WTC11 (cell line): ENCODE data around the gene AGTRAP. TPM values are rescaled to one million over a fixed set of nuclear protein-coding genes. Genes with fewer than 3 reads are reported as not detected.

Experiments used
- ATAC-seq: fragments of 200-7000 bp; cut with Tn5 transposase; 2 replicates; pipeline ENCODE4 v1.10.0; 2021; ENCODE audit warnings: mild to moderate bottlenecking, moderate library complexity
- CTCF ChIA-PET: fragments of 300-600 bp; sonication (Branson Sonifier 250); formaldehyde crosslinking; loops from one replicate; lab custom pipeline; 2021; ENCODE audit warnings: antibody characterized with exemption; lab: Charles Lee
- POLR2A ChIA-PET: fragments of 350-600 bp; sonication (Branson Sonifier 250); formaldehyde crosslinking; loops from one replicate; lab custom pipeline; 2021; ENCODE audit warnings: antibody characterized with exemption; lab: Charles Lee
- DNase-seq: peaks from one replicate; pipeline ENCODE4 v3.0.0; 2021; ENCODE audit warnings: low spot score
- H3K27ac Mint-ChIP-seq: 2 replicates; pipeline ENCODE4 v1.8.0; 2021; ENCODE audit warnings: mixed read lengths
- H3K27me3 Mint-ChIP-seq: 2 replicates; pipeline ENCODE4 v1.8.0; 2021; ENCODE audit warnings: low read depth, mild to moderate bottlenecking, moderate library complexity, mixed read lengths
- H3K36me3 Mint-ChIP-seq: 2 replicates; pipeline ENCODE4 v1.8.0; 2021; ENCODE audit warnings: mixed read lengths
- H3K4me1 Mint-ChIP-seq: 2 replicates; pipeline ENCODE4 v1.8.0; 2022; ENCODE audit warnings: mixed read lengths
- H3K4me3 Mint-ChIP-seq: 2 replicates; pipeline ENCODE4 v1.8.0; 2021; ENCODE audit warnings: mild to moderate bottlenecking, moderate library complexity, mixed read lengths
- H3K9me3 Mint-ChIP-seq: 2 replicates; pipeline ENCODE4 v1.8.0; 2021; ENCODE audit warnings: mixed read lengths
- AR ChIP-seq: fragments of 250-450 bp; sonication (Bioruptor Pico); IDR thresholded peaks from 2 replicates; pipeline ENCODE4 v1.9.0; 2021; ENCODE audit warnings: mild to moderate bottlenecking
- CBFB ChIP-seq: sonication (generic); formaldehyde crosslinking; IDR thresholded peaks from 2 replicates; pipeline ENCODE4 v1.8.1; 2022; ENCODE audit warnings: mild to moderate bottlenecking, low read depth, missing genetic modification reagents
- E2F1 ChIP-seq: sonication (generic); formaldehyde crosslinking; IDR thresholded peaks from 2 replicates; pipeline ENCODE4 v1.8.0; 2022; ENCODE audit warnings: mild to moderate bottlenecking, missing genetic modification reagents
- ERG ChIP-seq: fragments of 250-450 bp; sonication (Bioruptor Pico); IDR thresholded peaks from 2 replicates; pipeline ENCODE4 v1.8.0; 2021; ENCODE audit warnings: mild to moderate bottlenecking
- ETV6 ChIP-seq: sonication (generic); formaldehyde crosslinking; IDR thresholded peaks from 2 replicates; pipeline ENCODE4 v1.8.1; 2022; ENCODE audit warnings: mild to moderate bottlenecking, missing genetic modification reagents
- FOXP1 ChIP-seq: sonication (generic); formaldehyde crosslinking; IDR thresholded peaks from 2 replicates; pipeline ENCODE4 v1.8.0; 2022; ENCODE audit warnings: missing genetic modification reagents, mild to moderate bottlenecking, moderate library complexity, borderline replicate concordance
- HMGA2 ChIP-seq: fragments of 250-450 bp; sonication (Bioruptor Pico); IDR thresholded peaks from 2 replicates; pipeline ENCODE4 v1.4.0; 2021; ENCODE audit warnings: mild to moderate bottlenecking, moderate library complexity
- JUN ChIP-seq: sonication (generic); formaldehyde crosslinking; IDR thresholded peaks from 2 replicates; pipeline ENCODE4 v1.8.0; 2023; ENCODE audit warnings: mild to moderate bottlenecking, missing genetic modification reagents
- NFYB ChIP-seq: sonication (generic); formaldehyde crosslinking; conservative IDR thresholded peaks from 2 replicates; pipeline ENCODE4 v1.8.0; 2022; ENCODE audit warnings: low read depth, missing genetic modification reagents
- NR3C1 ChIP-seq: sonication (generic); formaldehyde crosslinking; conservative IDR thresholded peaks from 2 replicates; pipeline ENCODE4 v1.8.1; 2023; ENCODE audit warnings: low read depth, mild to moderate bottlenecking, missing genetic modification reagents
- SMAD4 ChIP-seq: sonication (generic); formaldehyde crosslinking; IDR thresholded peaks from 2 replicates; pipeline ENCODE4 v1.8.0; 2022; ENCODE audit warnings: mild to moderate bottlenecking, missing genetic modification reagents
- STAT6 ChIP-seq: sonication (generic); formaldehyde crosslinking; conservative IDR thresholded peaks from 2 replicates; pipeline ENCODE4 v1.8.1; 2023; ENCODE audit warnings: mild to moderate bottlenecking, low read depth, missing genetic modification reagents, moderate library complexity
- TCF7 ChIP-seq: sonication (generic); formaldehyde crosslinking; IDR thresholded peaks from 2 replicates; pipeline ENCODE4 v1.8.0; 2022; ENCODE audit warnings: mild to moderate bottlenecking, low read depth, missing genetic modification reagents, moderate library complexity
- ZMAT4 ChIP-seq: fragments of 250-450 bp; sonication (Bioruptor Pico); IDR thresholded peaks from 2 replicates; pipeline ENCODE4 v1.9.0; 2021; ENCODE audit warnings: mild to moderate bottlenecking
- ZNF121 ChIP-seq: sonication (generic); formaldehyde crosslinking; IDR thresholded peaks from 2 replicates; pipeline ENCODE4 v1.8.0; 2023; ENCODE audit warnings: missing genetic modification reagents
- ZNF232 ChIP-seq: sonication (generic); formaldehyde crosslinking; IDR thresholded peaks from 2 replicates; pipeline ENCODE4 v1.8.0; 2022; ENCODE audit warnings: mild to moderate bottlenecking, missing genetic modification reagents
- ZNF281 ChIP-seq: sonication (generic); formaldehyde crosslinking; IDR thresholded peaks from 2 replicates; pipeline ENCODE4 v1.8.0; 2023; ENCODE audit warnings: mild to moderate bottlenecking, missing genetic modification reagents
- ZNF423 ChIP-seq: fragments of 250-450 bp; sonication (Bioruptor Pico); IDR thresholded peaks from 2 replicates; pipeline ENCODE4 v2.1.2; 2022; ENCODE audit warnings: mild to moderate bottlenecking, moderate library complexity
- ZNF671 ChIP-seq: fragments of 250-450 bp; sonication (Bioruptor Pico); IDR thresholded peaks from 2 replicates; pipeline ENCODE4 v1.8.0; 2021; ENCODE audit warnings: mild to moderate bottlenecking
- total RNA-seq: library from RNA; stranded (reverse); gene quantifications from 3 replicates; pipeline ENCODE4 v1.2.3, GENCODE V29; 2021
- TF ChIP-seq, protein P1 (sequence below): sonication (generic); formaldehyde crosslinking; conservative IDR thresholded peaks from 2 replicates; pipeline ENCODE4 v1.8.1; 2022; ENCODE audit warnings: mild to moderate bottlenecking, missing genetic modification reagents

AGTRAP gene
- total RNA-seq, 1 experiment from 2014 or later: 81.6 TPM

- Mint-ChIP-seq H3K4me3 (no peak overlapping the region), H3K9me3 (no peaks in the 10 kb centered on the region), H3K4me1 (peaks cover 3% of the 10 kb centered on the region; the same call in 1 of the 2 replicates), H3K27me3 (no peaks in the 10 kb centered on the region; the same call in 1 of the 2 replicates), H3K27ac (no peak overlapping the region), H3K36me3 (no peaks in the 10 kb centered on the region)
- POLR2A ChIA-PET: no interaction called here
- CTCF ChIA-PET: interaction anchor here (0.7 to 1.0 kb wide), 2 partner anchors 16 to 105 kb away, joined by 3 to 4 read pairs; partner anchors contain the start of gene FBXO6
- TF ChIP-seq E2F1 (CRISPR knock-in tag): no peak
- TF ChIP-seq HMGA2 (CRISPR knock-in tag): no peak
- no peak for TF ChIP-seq ZNF281
- TF ChIP-seq CBFB (CRISPR knock-in tag): no peak
- no peak for TF ChIP-seq ETV6 (CRISPR knock-in tag)
- TF ChIP-seq NR3C1 (CRISPR knock-in tag): no peak
- TF ChIP-seq TCF7: no peak
- TF ChIP-seq ZMAT4 (CRISPR knock-in tag): no peak
- ATAC-seq (peak; percentile 43), DNase-seq (no peak)
Observed at GRCh38 chr1:11768821-11769220, 32.9 kb downstream of the AGTRAP start.

DNA sequence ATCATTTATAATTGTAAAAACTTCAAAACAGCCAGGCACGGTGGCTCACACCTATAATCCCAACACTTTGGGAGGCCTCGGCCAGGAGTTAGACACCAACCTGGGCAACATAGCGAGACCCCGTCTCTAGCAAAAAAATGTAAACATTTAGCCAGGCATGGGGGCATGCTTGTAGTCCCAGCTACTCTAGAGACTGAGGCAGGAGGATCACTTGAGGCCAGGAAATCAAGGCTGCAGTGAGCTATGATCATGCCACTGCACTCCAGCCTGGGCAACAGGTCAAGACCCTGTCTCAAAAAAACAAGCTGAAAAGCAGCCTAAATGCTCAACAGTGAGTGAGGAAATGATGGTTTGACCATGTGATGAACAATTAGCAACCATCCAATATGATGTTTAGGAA lies 33.3 kb downstream of the AGTRAP start:
- Mint-ChIP-seq H3K36me3 (no peaks in the 10 kb centered on the region), H3K27me3 (no peaks in the 10 kb centered on the region), H3K27ac (no peak overlapping the region), H3K4me3 (no peak overlapping the region), H3K4me1 (peaks cover 3% of the 10 kb centered on the region; the same call in 1 of the 2 replicates), H3K9me3 (no peaks in the 10 kb centered on the region)
- TF ChIP-seq ZNF121 (CRISPR knock-in tag): peak; percentile 34; the same call in 1 of the 2 replicates
- TF ChIP-seq, protein P1, sequence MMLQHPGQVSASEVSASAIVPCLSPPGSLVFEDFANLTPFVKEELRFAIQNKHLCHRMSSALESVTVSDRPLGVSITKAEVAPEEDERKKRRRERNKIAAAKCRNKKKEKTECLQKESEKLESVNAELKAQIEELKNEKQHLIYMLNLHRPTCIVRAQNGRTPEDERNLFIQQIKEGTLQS: no peak
- DNase-seq: no peak
- ChIA-PET CTCF (interaction anchor here (0.9 kb wide), 1 partner anchor 16 kb away, joined by 6 read pairs; no protein-coding TSS in a partner anchor), POLR2A (no interaction called here)
- ATAC-seq: no peak

- DNase-seq: no peak
- Mint-ChIP-seq H3K9me3 (no peaks in the 10 kb centered on the region), H3K36me3 (no peaks in the 10 kb centered on the region), H3K27ac (no peak overlapping the region), H3K27me3 (no peaks in the 10 kb centered on the region), H3K4me3 (no peak overlapping the region), H3K4me1 (peaks cover 3% of the 10 kb centered on the region; the same call in 1 of the 2 replicates)
- CTCF ChIA-PET: interaction anchor here (0.9 kb wide), 1 partner anchor 15 kb away, joined by 6 read pairs; no protein-coding TSS in a partner anchor
- POLR2A ChIA-PET: no interaction called here
- no peak for ATAC-seq
- TF ChIP-seq ERG (CRISPR knock-in tag): no peak
- TF ChIP-seq ZNF423: no peak
- TF ChIP-seq AR (CRISPR knock-in tag): no peak
- TF ChIP-seq NFYB: no peak
- no peak for TF ChIP-seq STAT6 (CRISPR knock-in tag)
- TF ChIP-seq TCF7: no peak
- no peak for TF ChIP-seq JUN (CRISPR knock-in tag)
- TF ChIP-seq SMAD4: no peak
- no peak for TF ChIP-seq ZNF232 (CRISPR knock-in tag)
- TF ChIP-seq FOXP1: no peak
- no peak for TF ChIP-seq ZNF671
Observed at GRCh38 chr1:11770011-11770410, 34.1 kb downstream of the AGTRAP start.
